CD4-positive, alpha-beta T cell treated with Interleukin-4 for 4 hours (primary cell): ENCODE measurements around the gene GPX5.

Experiments used
- DNase-seq: peaks from one replicate; pipeline ENCODE4 v3.0.0-alpha.2; 2020

Gene GPX5

GRCh38 chr6:28563430-28564095 lies 37.9 kb downstream of the GPX5 start:
- no peak for DNase-seq

GRCh38 chr6:28565823-28566526 lies 40.3 kb downstream of the GPX5 start:
- DNase-seq: no peak

- DNase-seq: no peak
Observed at GRCh38 chr6:28566527-28567252, 41.0 kb downstream of the GPX5 start.

GRCh38 chr6:28567506-28567905 lies 41.8 kb downstream of the GPX5 start:
- no peak for DNase-seq

GRCh38 chr6:28568515-28569108 lies 42.9 kb downstream of the GPX5 start:
- DNase-seq: no peak

- no peak for DNase-seq
Observed at GRCh38 chr6:28569748-28570147, 44.1 kb downstream of the GPX5 start.

- no peak for DNase-seq
Observed at GRCh38 chr6:28580475-28580874, 54.8 kb downstream of the GPX5 start.

GRCh38 chr6:28583463-28583862 lies 57.8 kb downstream of the GPX5 start:
- DNase-seq: no peak
